Measurements from ENCODE around the gene NINJ2. TPM values are rescaled to one million over a fixed set of nuclear protein-coding genes. Genes with fewer than 3 reads are reported as not detected.

The NINJ2 gene
- total RNA-seq, 1 experiment from 2014 or later: 0.24 TPM

- H2BK15ac ChIP-seq (ENCODE audit: low read depth, low read length): no peak overlapping the region
- H2BK12ac ChIP-seq (ENCODE audit: insufficient read length, low read depth, low read length): no peak overlapping the region
- H3K27ac ChIP-seq (ENCODE audit: insufficient read length, low read depth, low read length): no peak overlapping the region
- no peak overlapping the region for H3T11ph ChIP-seq (ENCODE audit: low read length)
- WGBS (ENCODE audit: extremely low coverage, insufficient read length, low lambda C conversion rate): no CpG with 5 or more reads among the region's 6 CpGs
- no peaks in the 10 kb centered on the region for H3K79me2 ChIP-seq (ENCODE audit: insufficient read depth, low read length)
- H3K4me3 Mint-ChIP-seq: peak overlapping the region; percentile 75 to 80; a peak in 3 of 5 replicates
- no peak overlapping the region for H3K27ac Mint-ChIP-seq
- peaks cover 11% of the 10 kb centered on the region for H3K27me3 Mint-ChIP-seq (ENCODE audit: low read depth)
- H3K4me1 Mint-ChIP-seq: peaks cover 18 to 19% of the 10 kb centered on the region in 2 experiments
- H3K9me3 ChIP-seq (ENCODE audit: control insufficient read depth, low read depth, low read length): no peaks in the 10 kb centered on the region
- no peaks in the 10 kb centered on the region; a peak in 2 of 5 replicates for H3K9me3 Mint-ChIP-seq
- no peak overlapping the region for H4K8ac ChIP-seq (replicated peaks; ENCODE audit: insufficient read length, low read depth, low read length)
- no peak overlapping the region for H2AK5ac ChIP-seq (ENCODE audit: insufficient read length, low read length)
- no peaks in the 10 kb centered on the region for H3K27me3 ChIP-seq (ENCODE audit: insufficient read depth, low read length)
- DNase-seq: no peak
- H4K20me1 ChIP-seq (ENCODE audit: control insufficient read depth, insufficient read depth, insufficient read length): no peaks in the 10 kb centered on the region
- no peak overlapping the region for H4K91ac ChIP-seq (ENCODE audit: insufficient read length, low read depth, low read length)
- no peak overlapping the region for H2BK5ac ChIP-seq (ENCODE audit: insufficient read length, low read length)
- H3K23me2 ChIP-seq (ENCODE audit: insufficient read length, low read depth, low read length, poor library complexity, severe bottlenecking): peaks cover 11% of the 10 kb centered on the region
- H2BK120ac ChIP-seq (ENCODE audit: low read depth, low read length, poor library complexity, severe bottlenecking): no peak overlapping the region
- no peak overlapping the region for H3K4ac ChIP-seq (ENCODE audit: low read depth, low read length)
- H2AFZ ChIP-seq (ENCODE audit: low read length): no peak overlapping the region
- no peaks in the 10 kb centered on the region; the same call in 1 of the 2 replicates for H3K4me1 ChIP-seq (ENCODE audit: insufficient read depth, low read length)
- no peak overlapping the region for H3K56ac ChIP-seq (ENCODE audit: insufficient read length, low read depth, low read length)
- H2BK20ac ChIP-seq (ENCODE audit: low read depth, low read length, poor library complexity, severe bottlenecking): no peak overlapping the region
- H3K23ac ChIP-seq (ENCODE audit: insufficient read length, low read depth, low read length): no peak overlapping the region
- TF ChIP-seq, protein P1, sequence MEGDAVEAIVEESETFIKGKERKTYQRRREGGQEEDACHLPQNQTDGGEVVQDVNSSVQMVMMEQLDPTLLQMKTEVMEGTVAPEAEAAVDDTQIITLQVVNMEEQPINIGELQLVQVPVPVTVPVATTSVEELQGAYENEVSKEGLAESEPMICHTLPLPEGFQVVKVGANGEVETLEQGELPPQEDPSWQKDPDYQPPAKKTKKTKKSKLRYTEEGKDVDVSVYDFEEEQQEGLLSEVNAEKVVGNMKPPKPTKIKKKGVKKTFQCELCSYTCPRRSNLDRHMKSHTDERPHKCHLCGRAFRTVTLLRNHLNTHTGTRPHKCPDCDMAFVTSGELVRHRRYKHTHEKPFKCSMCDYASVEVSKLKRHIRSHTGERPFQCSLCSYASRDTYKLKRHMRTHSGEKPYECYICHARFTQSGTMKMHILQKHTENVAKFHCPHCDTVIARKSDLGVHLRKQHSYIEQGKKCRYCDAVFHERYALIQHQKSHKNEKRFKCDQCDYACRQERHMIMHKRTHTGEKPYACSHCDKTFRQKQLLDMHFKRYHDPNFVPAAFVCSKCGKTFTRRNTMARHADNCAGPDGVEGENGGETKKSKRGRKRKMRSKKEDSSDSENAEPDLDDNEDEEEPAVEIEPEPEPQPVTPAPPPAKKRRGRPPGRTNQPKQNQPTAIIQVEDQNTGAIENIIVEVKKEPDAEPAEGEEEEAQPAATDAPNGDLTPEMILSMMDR (conservative IDR thresholded peaks at IDR 0.05): no peak
- H3K14ac ChIP-seq (ENCODE audit: insufficient read depth, low read length): no peak overlapping the region
- H3K4me2 ChIP-seq (ENCODE audit: insufficient read depth, insufficient read length, low read length): peak overlapping the region; percentile 73
- H3K9ac ChIP-seq (ENCODE audit: extremely low read depth, insufficient read length, low read length): no peak overlapping the region
- no peaks in the 10 kb centered on the region for H3K79me1 ChIP-seq (ENCODE audit: insufficient read depth, low read depth, low read length, poor library complexity, severe bottlenecking)
- H4K5ac ChIP-seq (ENCODE audit: insufficient read length, low read depth, low read length): no peak overlapping the region
- no peak overlapping the region for H3K18ac ChIP-seq (ENCODE audit: insufficient read length, low read depth, low read length)
- H3K36me3 Mint-ChIP-seq (ENCODE audit: insufficient read depth in 1 of 3, low read depth in 3 of 3): peaks cover 0 to 2% (median 0%) of the 10 kb centered on the region in 3 experiments; a peak in 3 of 7 replicates
These were observed 94.1 kb downstream of the NINJ2 start for GRCh38 chr12:569091-569676.

Measured in H9 (cell line).